ENCODE measurements around the gene LPP. TPM values are rescaled to one million over a fixed set of nuclear protein-coding genes. Genes with fewer than 3 reads are reported as not detected.

The LPP gene
- total RNA-seq, 1 experiment from 2014 or later, result 54.0 TPM

DNA sequence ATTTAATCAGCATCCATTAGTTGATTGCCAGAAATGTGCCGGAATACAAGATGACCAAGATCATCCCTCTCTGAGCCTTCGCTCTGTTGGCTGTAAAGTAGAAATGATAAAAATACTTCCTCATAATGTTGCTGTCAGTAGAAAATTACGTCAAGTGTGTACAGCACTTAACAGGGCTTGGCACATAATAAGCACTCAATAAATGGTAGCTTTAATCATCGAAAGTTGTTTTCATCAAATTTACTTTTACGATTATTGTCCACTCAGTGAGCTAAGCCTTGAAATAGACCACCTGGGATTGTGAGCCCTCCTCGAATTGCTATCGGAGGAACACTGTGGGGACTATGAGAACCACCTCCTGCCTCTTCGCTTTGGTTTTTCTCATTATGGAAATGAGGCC lies 716.5 kb downstream of the LPP start:
- no peak overlapping the region for H3K4me3 ChIP-seq (replicated peaks in 1 of 2; ENCODE audit: low read depth in 1 of 2, low read length in 2 of 2)
- H2AFZ ChIP-seq (ENCODE audit: low read depth, low read length, poor library complexity, severe bottlenecking), result no peak overlapping the region
- RAD21 ChIA-PET (ENCODE audit: low non-redundant PET in 1 of 2, low total read pairs in 2 of 2, uncharacterized antibody in 2 of 2, unreplicated experiment in 2 of 2), result no interaction called here
- no peaks in the 10 kb centered on the region for H3K36me3 ChIP-seq (ENCODE audit: control insufficient read depth in 1 of 2, insufficient read depth in 2 of 2, low read length in 2 of 2)
- DNase-seq (ENCODE audit: low read depth, low spot score), result no peak
- H3K9me2 ChIP-seq (ENCODE audit: insufficient read depth), result no peaks in the 10 kb centered on the region
- H4K20me1 ChIP-seq (ENCODE audit: insufficient read depth), result no peaks in the 10 kb centered on the region
- no peak overlapping the region for H3K9ac ChIP-seq (ENCODE audit: low read length)
- no peak overlapping the region for H3K4me2 ChIP-seq (ENCODE audit: low read length)
- no peak overlapping the region for H3K27ac ChIP-seq (ENCODE audit: low read depth, low read length)
- H3K4me1 ChIP-seq (ENCODE audit: control insufficient read depth in 1 of 2, insufficient read depth in 2 of 2, low read length in 2 of 2), result no peaks in the 10 kb centered on the region
- CTCF ChIA-PET, result no interaction called here
- BruUV-seq (replicated peaks), result no TSS peak
- no peak for ATAC-seq
- H3K79me2 ChIP-seq (ENCODE audit: insufficient read depth, low read length), result no peaks in the 10 kb centered on the region
- TF ChIP-seq SP1 (IDR thresholded peaks at IDR 0.05; ENCODE audit: low read depth) (no peak), SIN3A (IDR thresholded peaks at IDR 0.05; ENCODE audit: low read depth) (no peak), EGR1 (IDR thresholded peaks at IDR 0.05; ENCODE audit: low read depth) (no peak), FOSL1 (IDR thresholded peaks at IDR 0.05; ENCODE audit: low read depth) (no peak), CBX3 (IDR thresholded peaks at IDR 0.05; ENCODE audit: low read depth) (no peak), TCF7L2 (IDR thresholded peaks at IDR 0.05; ENCODE audit: borderline replicate concordance, extremely low read depth, insufficient read depth, insufficient read length) (no peak), EZH2 (IDR thresholded peaks at IDR 0.05) (no peak), POLR2A (IDR thresholded peaks at IDR 0.05; ENCODE audit: borderline replicate concordance, extremely low read depth, insufficient read depth, insufficient read length) (no peak), JUND (IDR thresholded peaks at IDR 0.05) (no peak), EZH2phosphoT487 (IDR thresholded peaks at IDR 0.05; ENCODE audit: borderline replicate concordance) (no peak)
- TF ChIP-seq, protein P1, sequence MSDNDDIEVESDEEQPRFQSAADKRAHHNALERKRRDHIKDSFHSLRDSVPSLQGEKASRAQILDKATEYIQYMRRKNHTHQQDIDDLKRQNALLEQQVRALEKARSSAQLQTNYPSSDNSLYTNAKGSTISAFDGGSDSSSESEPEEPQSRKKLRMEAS (IDR thresholded peaks at IDR 0.05), result no peak
- TF ChIP-seq, protein P2, sequence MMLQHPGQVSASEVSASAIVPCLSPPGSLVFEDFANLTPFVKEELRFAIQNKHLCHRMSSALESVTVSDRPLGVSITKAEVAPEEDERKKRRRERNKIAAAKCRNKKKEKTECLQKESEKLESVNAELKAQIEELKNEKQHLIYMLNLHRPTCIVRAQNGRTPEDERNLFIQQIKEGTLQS (IDR thresholded peaks at IDR 0.05), result no peak
- no peaks in the 10 kb centered on the region for H3K9me3 ChIP-seq (ENCODE audit: control insufficient read depth in 1 of 2, insufficient read depth in 1 of 2, low read depth in 1 of 2, low read length in 2 of 2)
- intact Hi-C loops (cut with micrococcal nuclease), result no loop called here
- no peaks in the 10 kb centered on the region for H3K27me3 ChIP-seq (ENCODE audit: insufficient read depth, low read length)
- POLR2A ChIA-PET, result no interaction called here

DNA sequence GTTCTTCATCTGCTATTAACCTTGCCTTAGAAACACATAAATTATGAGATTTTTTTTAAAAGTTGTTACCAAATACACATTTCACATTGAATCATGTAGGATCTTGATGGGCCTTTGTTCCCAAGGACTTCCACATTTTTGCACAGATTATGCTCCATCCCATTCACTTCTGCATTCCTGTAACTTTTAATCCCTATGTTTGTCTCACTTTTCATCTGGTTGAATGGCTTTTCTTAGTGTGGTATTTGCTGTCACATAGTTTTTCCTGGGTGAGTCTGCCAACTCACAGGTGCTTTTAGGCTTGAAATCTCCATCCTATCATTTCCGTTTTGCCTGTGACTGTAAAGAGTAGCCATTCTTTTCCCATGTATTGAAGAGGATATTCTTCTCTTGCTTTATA lies 720.6 kb downstream of the LPP start:
- POLR2A ChIA-PET, result no interaction called here

More for the DNA sequence above, 720.6 kb downstream of the LPP start:
- ChIA-PET RAD21 (ENCODE audit: low non-redundant PET in 1 of 2, low total read pairs in 2 of 2, uncharacterized antibody in 2 of 2, unreplicated experiment in 2 of 2) (no interaction called here), CTCF (no interaction called here)
- no peak overlapping the region for H3K4me3 ChIP-seq (replicated peaks in 1 of 2; ENCODE audit: low read depth in 1 of 2, low read length in 2 of 2)
- no peaks in the 10 kb centered on the region for H3K4me1 ChIP-seq (ENCODE audit: control insufficient read depth in 1 of 2, insufficient read depth in 2 of 2, low read length in 2 of 2)
- no peak overlapping the region for H2AFZ ChIP-seq (ENCODE audit: low read depth, low read length, poor library complexity, severe bottlenecking)
- no peaks in the 10 kb centered on the region for H3K79me2 ChIP-seq (ENCODE audit: insufficient read depth, low read length)
- intact Hi-C loops (cut with micrococcal nuclease), result no loop called here
- H3K27ac ChIP-seq (ENCODE audit: low read depth, low read length), result no peak overlapping the region
- TF ChIP-seq POLR2A (IDR thresholded peaks at IDR 0.05; ENCODE audit: borderline replicate concordance, extremely low read depth, insufficient read depth, insufficient read length) (no peak), CBX3 (IDR thresholded peaks at IDR 0.05; ENCODE audit: low read depth) (no peak), ELF1 (IDR thresholded peaks at IDR 0.05; ENCODE audit: borderline replicate concordance, low read depth) (no peak), ZFX (IDR thresholded peaks at IDR 0.05) (no peak)
- TF ChIP-seq, protein P2 (IDR thresholded peaks at IDR 0.05), result no peak
- no peaks in the 10 kb centered on the region for H4K20me1 ChIP-seq (ENCODE audit: insufficient read depth)
- no peaks in the 10 kb centered on the region for H3K9me2 ChIP-seq (ENCODE audit: insufficient read depth)
- no peaks in the 10 kb centered on the region for H3K36me3 ChIP-seq (ENCODE audit: control insufficient read depth in 1 of 2, insufficient read depth in 2 of 2, low read length in 2 of 2)
- DNase-seq (ENCODE audit: low read depth, low spot score), result no peak
- BruUV-seq (replicated peaks), result no TSS peak
- no peaks in the 10 kb centered on the region for H3K27me3 ChIP-seq (ENCODE audit: insufficient read depth, low read length)
- no peak for ATAC-seq
- no peak overlapping the region for H3K4me2 ChIP-seq (ENCODE audit: low read length)
- H3K9me3 ChIP-seq (ENCODE audit: control insufficient read depth in 1 of 2, insufficient read depth in 1 of 2, low read depth in 1 of 2, low read length in 2 of 2), result no peaks in the 10 kb centered on the region
- H3K9ac ChIP-seq (ENCODE audit: low read length), result no peak overlapping the region
